OCI-LY7 (cell line): ENCODE data around the gene LRRC26.

Source experiments
- EZH2phosphoT487 ChIP-seq: fragments of 200-600 bp; sonication (generic); IDR thresholded peaks from 2 replicates; pipeline ENCODE4 v1.6.1; 2018; ENCODE audit warnings: low read depth, borderline replicate concordance, mild to moderate bottlenecking, mixed run types, antibody characterized with exemption, low read length, moderate library complexity, mixed read lengths
- TF ChIP-seq, protein P1 (sequence below): fragments of 200-600 bp; sonication (generic); conservative IDR thresholded peaks from 2 replicates; pipeline ENCODE4 v1.5.1; 2014; ENCODE audit warnings: mild to moderate bottlenecking, antibody characterized with exemption, low read length, moderate library complexity, mixed read lengths

DNA sequence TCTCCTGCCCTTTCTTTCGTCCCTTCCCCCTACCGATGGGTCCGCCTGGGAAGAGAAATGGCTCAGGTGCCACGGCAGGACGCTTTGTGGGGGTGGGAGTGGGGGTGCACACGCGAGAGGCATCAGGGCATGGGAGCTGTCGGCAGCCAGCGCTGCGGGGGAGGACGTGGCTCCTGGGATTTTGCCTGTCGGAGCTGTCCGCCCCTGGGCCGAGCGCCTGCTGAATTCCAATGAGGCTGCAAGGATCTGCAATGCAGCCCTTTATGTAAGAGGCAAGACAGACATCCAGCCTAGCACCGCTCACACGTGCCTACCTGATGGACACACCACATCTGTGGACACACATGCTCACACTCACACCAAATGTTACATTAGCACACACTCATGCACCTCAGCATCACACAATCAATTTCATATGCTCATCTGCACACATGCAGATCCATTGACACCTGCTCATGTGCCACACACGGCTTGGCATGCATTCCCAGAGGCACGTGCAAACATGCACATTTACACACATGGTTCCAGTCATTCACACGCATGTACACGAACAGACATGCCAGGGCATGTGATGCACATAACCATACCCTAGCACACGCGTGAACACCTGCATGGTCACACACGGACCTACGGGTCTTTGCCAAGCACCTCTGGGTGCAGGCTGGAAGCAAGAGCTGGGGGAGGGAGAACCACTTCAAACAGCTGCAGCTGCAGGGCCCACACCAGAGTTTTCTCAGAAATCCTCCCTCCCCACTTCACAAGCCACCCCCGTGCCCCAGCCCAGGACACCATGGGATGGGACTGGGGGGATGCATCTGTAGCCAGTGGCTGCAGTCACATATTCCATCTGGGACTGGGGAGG lies 29.5 kb downstream of the LRRC26 start:
- TF ChIP-seq, protein P1, sequence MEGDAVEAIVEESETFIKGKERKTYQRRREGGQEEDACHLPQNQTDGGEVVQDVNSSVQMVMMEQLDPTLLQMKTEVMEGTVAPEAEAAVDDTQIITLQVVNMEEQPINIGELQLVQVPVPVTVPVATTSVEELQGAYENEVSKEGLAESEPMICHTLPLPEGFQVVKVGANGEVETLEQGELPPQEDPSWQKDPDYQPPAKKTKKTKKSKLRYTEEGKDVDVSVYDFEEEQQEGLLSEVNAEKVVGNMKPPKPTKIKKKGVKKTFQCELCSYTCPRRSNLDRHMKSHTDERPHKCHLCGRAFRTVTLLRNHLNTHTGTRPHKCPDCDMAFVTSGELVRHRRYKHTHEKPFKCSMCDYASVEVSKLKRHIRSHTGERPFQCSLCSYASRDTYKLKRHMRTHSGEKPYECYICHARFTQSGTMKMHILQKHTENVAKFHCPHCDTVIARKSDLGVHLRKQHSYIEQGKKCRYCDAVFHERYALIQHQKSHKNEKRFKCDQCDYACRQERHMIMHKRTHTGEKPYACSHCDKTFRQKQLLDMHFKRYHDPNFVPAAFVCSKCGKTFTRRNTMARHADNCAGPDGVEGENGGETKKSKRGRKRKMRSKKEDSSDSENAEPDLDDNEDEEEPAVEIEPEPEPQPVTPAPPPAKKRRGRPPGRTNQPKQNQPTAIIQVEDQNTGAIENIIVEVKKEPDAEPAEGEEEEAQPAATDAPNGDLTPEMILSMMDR, result no peak
- TF ChIP-seq EZH2phosphoT487, result no peak
